Activated CD8-positive, alpha-beta memory T cell treated with anti-CD3 and anti-CD28 coated beads for 1 hour (primary cell): ENCODE results near the gene HSPA1L.
"Not testable (repeated sequence)": the region's sequence is repeated elsewhere in the genome, so short reads cannot be mapped to it uniquely, and the experiment has no call there.

Experiments
- DNase-seq, 2 donors: peaks; one replicate each; pipeline ENCODE4 v3.0.0-alpha.2; 2020; ENCODE audit warnings: low read depth in 1 of 2; ENCODE audit errors: extremely low read depth in 1 of 2

HSPA1L gene

DNA sequence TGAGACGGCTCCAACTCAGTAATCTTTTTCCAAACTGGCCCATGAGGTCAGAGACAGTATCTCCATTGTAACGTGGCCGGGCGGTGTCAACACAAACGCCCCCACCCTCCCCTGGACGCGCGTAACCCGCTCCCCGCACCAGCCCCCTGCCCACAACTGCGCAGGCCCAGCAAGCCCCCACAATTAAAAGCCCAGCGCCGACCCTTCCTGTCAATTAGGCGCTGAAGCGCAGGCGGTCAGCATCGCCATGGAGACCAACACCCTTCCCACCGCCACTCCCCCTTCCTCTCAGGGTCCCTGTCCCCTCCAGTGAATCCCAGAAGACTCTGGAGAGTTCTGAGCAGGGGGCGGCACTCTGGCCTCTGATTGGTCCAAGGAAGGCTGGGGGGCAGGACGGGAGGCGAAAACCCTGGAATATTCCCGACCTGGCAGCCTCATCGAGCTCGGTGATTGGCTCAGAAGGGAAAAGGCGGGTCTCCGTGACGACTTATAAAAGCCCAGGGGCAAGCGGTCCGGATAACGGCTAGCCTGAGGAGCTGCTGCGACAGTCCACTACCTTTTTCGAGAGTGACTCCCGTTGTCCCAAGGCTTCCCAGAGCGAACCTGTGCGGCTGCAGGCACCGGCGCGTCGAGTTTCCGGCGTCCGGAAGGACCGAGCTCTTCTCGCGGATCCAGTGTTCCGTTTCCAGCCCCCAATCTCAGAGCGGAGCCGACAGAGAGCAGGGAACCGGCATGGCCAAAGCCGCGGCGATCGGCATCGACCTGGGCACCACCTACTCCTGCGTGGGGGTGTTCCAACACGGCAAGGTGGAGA is at the start of gene HSPA1L, which contains the start of gene HSPA1A:
HSPA1L (minus strand) TSS at position 259 of the 814 bp plus-strand sequence. CDS start 3,311 bp downstream, outside the sequence.
HSPA1A (plus strand) TSS at position 519 of the 814 bp plus-strand sequence; CDS start at position 733, 214 bp downstream.
- no peak for DNase-seq

DNA sequence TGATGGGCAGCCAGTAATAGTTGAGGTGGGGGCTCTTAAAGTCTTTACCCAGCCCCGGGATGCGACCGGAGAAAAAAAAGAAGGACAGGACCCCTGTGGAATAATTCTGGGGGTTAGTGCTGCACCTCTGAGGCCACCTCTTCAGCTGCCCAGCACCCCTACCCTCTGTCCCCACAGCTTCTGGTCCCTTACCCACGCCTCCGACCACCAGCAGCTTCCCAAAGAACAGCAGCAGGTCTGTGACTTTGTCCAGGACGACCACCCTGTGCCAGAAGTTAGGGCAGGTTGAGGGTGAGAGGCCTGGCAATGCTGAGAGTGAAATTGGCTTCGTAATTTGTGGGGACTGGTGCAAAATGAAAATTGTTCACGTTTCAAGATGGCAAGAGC is 49.7 kb upstream of the HSPA1L start:
- no peak for DNase-seq

DNA sequence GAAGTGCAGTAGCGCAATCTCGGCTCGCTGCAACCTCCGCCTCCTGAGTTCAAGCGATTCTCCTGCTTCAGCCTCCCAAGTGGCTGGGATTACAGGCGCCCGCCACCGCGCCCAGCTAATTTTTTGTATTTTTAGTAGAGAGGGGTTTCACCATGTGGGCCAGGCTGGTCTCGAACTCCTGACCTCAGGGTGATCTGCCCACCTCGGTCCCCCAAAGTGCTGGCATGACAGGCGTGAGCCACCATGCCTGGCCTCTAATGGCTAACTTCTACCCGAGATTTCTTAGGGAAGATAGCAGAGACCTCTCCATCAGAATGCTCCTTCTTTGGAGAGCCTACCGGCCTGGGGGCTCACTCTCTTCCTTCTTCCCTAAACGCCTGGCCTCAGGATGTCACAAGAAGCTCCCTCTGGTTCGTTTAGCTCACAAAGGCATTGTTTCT is 49.1 kb upstream of the HSPA1L start:
- DNase-seq = not testable (repeated sequence)

DNA sequence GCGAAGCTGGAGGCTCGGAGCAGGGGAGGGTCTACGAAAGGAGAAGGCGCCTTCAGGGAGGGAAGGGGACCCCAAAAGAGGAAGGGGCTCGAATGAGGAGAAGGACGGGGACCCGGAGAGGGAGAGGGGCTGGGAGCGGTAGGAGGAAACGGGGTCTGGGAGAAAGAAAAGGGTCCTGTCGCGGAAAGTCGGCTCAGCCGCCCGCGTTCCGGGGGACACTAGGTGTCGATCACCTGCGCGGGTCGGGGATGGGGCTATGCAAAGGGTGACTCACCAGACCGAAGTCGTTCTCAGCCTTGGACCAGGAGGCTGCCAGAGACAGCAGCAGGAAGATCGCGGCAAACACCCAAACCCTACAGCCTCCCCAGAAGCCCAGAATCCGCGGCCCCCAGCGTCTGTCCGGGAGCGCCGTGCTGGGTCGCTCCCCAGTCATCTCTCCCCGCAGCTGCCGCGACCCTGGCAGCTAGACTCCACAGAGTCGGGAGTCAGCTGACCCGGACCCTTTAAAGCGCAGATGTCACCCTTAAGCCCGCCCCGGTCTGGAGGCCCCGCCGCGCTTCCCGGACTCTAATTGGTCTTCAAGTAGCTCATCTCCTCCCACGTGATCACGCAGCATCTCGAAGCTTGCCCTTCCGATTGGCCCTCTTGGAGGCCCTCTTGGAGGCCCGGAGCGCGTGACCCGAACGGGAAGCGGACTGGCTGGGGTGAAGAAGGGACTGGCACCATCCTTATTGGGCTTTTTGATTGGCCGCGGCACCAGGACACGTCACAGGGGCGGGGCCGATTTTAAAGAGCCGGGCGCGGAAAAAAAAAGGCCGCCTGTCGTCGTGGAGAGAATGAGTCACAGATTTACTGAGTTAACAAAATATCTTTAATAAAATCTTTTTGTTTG is 47.5 kb upstream of the HSPA1L start, which contains the start of gene NEU1:
NEU1 (minus strand) TSS at position 478 of the 892 bp plus-strand sequence; CDS start at position 433, 45 bp downstream.
- peak; percentile 96 to 99 for DNase-seq

DNA sequence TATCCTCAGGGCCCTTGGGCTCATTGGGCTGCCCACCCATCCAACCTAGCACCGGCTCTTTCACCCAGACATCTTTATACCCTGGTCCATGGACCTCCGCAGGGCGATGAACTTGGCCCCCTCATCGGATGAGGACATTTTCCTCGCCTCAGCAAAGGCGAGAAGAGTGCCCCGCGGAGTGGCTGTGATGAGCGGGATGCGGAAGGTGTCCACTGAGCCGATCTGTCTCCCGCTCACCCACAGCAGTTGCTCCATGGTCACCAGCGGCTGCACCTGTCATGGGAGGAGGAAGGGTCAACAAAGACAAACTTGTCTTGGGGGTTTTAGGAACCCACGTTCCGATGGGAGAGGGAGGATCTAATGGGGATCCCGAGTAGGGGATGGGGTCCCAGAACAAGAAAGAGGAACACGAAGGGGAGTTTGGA is 46.8 kb upstream of the HSPA1L start:
- DNase-seq = no peak

DNA sequence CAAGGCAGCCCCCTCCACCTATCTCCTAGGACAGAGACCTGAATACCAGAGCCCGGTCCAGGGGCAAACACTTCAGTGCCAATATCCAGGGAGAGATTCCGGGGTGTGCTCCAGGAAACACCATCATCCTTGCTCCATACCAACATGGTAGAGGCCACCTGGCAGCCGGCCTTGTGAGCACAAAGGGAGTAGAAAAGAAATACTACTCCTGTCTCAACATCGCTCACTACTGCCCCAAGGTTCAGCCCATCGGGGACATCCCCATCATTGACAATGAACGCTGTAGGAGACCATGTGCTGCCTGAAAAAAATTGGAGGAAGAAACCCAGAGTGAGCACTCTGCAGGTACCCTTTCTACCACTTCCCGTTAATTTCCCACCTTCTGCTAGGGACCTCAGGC is 46.1 kb upstream of the HSPA1L start:
- DNase-seq = no peak

DNA sequence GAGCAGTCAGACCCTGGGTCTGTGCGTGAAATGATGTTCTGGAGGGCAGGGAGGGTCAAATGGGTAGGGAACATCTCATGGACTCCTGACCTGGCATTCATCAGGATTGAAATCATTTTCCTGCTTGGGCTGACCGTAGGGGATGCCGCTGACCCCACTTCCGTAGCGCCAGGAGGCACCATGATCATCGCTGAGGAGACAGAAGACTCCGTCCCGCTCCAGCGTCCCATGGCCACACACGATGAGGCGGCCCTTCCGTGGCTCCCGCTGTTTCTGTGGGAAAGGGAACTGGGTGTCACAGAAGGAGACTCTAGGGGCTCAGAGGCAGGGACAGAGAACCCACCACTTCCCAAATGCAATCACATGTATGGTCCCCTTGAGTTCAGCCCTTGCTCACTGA is 45.3 kb upstream of the HSPA1L start:
- no peak for DNase-seq

DNA sequence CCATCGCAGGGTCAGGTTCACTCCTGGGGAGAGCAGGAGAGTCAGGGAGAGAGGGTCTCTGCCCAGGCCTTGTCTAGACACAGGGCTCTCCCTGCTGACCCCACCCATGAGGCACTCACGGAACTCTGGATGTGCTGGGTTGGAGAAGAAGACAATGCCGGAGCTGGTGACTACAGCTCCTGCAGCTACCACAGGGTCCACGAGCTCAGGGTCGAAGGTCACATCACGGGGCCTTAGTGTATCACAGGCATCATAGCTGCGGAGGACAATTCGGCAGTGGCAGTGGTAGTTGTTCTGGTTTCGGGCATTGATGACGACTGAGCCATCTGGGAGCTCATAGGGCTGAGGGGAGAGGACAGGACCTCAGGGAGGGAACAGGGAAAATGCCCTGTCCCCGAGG is 44.8 kb upstream of the HSPA1L start:
- DNase-seq = no peak

DNA sequence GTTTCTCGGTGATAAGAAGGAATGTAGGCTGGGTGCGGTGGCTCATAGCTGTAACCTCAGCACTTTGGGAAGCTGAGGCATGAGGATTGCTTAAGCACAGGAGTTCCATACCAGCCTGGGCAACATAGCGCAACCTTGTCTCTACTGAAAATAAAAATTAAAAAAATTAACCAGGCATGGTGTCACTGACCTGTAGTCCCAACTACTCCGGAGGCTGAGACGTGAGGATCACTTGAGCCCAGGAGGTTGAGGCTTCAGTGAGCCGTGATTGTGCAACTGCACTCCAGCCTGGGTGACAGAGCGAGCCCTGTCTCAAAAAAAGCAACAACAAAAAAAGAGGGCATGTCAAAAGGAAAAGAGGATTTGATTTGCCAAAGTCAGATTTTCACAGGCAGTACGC is 43.6 kb upstream of the HSPA1L start:
- no peak for DNase-seq

DNA sequence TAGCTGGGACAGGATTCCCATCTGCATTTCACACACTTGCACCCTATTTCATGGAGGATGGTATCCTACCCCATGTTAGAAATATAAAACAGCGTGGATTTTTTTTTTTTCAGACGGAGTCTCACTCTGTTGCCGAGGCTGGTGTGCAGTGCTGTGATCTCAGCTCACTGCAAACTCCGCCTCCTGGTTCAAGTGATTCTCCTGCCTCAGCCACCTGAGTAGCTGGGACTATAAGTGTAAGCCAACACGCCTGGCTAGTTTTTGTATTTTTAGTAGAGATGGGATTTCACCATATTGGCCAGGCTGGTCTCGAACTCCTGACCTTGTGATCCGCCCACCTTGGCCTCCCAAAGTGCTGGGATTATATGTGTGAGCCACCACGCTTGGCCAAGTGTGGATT is 42.7 kb upstream of the HSPA1L start:
- not testable (repeated sequence) for DNase-seq

DNA sequence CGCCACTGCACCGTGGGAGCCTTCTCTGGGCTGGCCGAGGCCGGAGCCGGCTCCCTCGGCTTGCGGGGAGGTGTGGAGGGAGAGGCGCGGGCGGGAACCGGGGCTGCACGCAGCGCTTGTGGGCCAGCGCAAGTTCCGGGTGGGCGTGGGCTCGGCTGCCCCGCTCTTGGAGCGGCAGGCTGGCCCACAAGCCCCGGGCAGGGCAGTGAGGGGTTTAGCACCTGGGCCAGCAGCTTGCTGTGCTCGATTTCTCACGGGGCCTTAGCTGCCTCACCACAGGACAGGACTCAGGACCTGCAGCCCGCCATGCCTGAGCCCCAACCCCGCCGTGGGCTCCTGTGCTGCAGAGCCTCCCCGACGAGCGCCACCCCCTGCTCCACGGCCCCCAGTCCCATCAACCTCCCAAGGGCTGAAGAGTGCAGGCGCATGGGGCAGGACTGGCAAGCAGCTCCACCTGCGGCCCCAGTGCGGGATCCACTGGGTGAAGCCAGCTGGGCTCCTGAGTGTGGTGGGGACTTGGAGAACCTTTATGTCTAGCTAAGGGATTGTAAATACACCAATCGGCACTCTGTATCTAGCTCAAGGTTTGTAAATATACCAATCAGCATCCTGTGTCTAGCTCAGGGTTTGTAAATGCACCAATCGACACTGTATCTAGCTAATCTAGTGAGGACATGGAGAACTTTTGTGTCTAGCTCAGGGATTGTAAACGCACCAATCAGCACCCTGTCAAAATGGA is 37.1 kb upstream of the HSPA1L start:
- not testable (repeated sequence) for DNase-seq

DNA sequence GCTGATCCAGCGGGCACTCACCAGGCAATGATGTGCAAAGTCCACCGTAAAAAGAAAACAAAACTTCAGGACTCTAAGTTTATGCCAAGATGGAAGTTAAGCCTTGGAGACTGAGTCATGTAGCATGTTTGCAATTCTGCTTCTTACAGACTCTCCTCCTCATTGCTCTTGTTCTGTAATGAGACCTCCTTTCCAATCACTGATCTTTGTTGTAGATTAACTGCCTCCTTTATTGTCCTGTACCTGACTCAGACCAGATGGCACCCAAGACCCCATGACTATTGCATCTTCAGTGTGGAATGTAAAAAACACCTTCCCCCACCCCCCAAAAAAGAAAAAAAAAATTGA is 36.4 kb upstream of the HSPA1L start:
- DNase-seq = no peak

DNA sequence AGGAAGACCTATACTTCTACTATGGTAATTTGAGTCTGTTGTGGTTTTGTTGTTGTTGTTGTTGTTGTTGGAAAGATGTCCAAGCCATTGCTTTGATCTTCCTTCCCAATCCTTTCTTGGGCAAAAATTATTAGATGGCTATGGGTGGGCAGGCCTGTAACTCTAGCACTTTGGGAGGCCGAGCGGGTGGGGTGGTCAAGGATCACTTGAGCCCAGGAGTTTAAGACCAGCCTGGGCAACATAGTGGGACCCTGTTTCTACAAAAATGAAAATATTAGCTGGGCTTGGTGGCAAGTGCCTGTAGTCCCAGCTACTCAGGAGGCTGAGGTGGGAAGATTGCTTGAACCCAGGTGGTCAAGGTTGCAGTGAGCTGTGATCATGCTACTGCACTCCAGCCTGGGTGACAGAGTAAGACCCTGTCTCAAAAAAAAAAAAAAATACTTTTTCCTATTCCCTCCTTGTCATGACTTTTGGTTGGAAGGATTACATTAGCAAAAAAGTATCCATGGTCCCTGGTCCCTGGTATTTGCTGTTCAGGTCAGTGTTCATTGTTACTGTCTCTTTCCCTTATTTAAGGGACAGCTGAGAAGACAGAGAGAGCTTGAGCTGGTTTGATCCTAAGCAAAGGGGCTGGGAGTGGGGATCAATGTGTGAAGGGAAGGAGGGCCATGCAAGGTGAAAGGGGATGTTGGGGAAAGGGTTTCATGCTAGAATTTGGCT is 35.8 kb upstream of the HSPA1L start:
- DNase-seq = no peak

DNA sequence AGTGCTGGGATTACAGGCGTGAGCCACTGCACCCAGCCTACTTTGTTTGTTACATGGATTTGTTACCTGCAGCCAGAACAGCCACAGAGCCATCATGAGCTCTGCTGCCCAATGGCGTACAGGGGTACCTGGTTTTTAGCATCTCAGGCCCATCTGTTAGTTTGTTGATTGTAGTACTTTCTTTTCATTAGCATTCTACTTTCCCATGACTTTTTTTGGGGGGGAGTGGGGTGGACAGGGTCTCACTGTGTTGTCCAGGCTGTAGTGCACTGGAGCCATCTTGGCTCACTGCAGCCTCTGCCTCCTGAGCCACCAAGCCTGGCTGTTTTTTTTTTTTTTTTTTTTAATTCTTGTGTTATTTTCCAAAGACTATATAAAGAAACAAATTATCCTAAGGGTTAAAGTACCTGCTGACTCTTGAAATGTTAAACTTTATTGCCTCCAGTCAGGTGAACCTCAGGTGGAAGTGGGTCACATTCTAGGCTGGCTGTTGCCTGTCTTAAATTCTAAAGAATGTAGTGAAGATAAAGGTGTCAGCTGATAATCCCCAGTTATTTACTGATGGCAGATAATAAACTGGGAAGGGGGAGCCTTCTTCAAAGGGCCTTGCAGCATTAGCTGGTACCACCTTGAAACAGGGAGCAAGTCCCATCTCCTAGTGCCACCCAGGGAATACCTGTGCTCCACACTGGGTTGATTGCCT is 32.3 kb upstream of the HSPA1L start:
- DNase-seq = no peak

DNA sequence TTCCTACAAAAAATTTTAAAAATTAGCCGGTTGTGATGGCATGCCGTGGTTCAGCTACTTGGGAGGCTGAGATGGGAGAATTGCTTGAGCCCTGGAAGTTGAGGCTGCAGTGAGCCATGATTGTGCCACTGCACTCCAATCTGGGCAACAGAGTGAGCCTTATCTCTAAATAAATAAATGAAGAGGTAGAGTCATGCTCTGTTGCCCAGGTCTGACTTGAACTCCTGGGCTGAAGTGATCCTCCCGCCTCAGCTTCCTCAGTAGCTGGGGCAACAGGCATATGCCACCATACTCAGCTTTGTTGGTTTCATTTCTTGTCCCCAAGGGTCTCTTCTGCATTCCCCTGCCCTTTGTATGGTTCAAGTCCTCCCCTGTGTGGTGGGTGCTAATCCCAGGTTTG is 29.4 kb upstream of the HSPA1L start:
- DNase-seq = no peak

DNA sequence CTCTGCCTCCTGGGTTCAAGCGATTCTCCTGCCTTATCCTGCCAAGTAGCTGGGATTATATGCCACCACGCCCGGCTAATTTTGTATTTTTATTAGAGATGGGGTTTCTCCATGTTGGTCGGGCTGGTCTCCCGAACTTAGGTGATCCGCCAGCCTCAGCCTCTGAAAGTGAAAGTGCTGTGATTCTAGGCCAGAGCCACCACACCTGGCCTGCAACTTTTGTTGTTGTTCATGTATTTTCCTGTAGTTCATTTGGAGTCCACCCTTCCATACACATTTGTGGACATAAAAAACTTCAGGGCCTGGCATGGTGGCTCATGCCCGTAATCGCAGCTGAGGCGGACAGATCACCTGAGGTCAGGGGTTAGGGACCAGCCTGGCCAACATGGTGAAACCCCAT is 27.0 kb upstream of the HSPA1L start:
- no peak for DNase-seq

DNA sequence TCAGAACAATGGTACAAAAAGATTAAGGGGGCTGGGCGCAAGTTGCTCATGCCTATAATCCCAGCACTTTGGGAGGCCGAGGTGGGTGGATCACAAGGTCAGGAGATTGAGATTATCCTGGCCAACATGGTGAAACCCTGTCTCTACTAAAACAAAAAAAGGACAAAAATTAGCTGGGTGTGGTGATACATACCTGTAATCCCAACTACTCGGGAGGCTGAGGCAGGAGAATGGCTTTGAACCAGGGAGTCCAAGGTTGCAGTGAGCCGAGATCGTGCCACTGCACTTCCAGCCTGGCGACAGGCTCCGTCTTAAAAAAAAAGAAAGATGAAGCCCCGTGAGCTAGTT is 24.7 kb upstream of the HSPA1L start:
- DNase-seq = not testable (repeated sequence)

DNA sequence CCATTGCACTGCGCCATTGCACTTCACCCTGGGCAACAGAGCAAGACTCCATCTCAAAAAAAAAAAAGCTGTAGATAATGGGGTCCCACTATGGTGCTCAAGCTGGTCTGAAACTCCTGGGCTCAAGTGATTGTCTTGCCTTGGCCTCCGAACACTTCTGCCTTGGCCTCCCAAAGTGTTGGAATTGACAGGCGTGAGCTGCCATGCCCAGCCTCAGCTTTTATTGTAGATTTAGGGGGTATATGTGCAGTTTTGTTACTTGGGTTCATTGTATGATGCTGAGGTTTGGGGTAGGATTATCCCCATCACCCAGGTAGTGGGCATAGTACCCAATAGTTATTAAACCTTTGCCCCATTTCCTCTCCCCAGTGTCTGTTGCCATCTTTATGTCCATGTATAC is 23.9 kb upstream of the HSPA1L start:
- no peak for DNase-seq

DNA sequence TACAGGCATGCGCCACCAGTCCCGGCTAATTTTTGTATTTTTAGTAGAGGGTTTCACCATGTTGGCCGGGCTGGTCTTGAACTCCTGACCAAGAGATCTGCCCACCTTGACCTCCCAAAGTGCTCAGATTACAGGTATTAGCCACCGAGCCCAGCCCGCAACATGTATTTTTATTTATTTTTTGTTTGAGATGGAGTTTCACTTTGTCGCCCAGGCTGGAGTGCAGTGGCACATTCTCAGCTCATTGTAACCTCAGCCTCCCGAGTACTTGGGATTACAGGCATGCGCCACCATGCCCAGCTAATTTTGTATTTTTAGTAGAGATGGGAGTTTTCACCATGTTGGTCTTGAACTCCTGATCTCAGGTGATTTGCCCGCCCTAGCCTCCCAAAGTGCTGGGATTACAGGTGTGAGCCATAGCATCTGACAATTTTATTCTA is 23.1 kb upstream of the HSPA1L start:
- not testable (repeated sequence) for DNase-seq
